H54 (cell line): ENCODE measurements around the gene SURF4.

Experiments
- DNase-seq: peaks from one replicate; pipeline ENCODE4 v3.0.0; 2011; ENCODE audit warnings: low spot score, mixed read lengths; ENCODE audit not compliant: insufficient read length
- FAIRE-seq: peaks from 3 replicates; lab custom pipeline; 2011; peaks lifted over from hg19 to GRCh38; lab: Jason Lieb, UNC
- POLR2A ChIP-seq: IDR thresholded peaks from 2 replicates; pipeline ENCODE4 v1.6.1; 2011; ENCODE audit warnings: low read depth, mild to moderate bottlenecking, low read length

SURF4 gene

GRCh38 chr9:133348718-133349573 is 26.9 kb downstream of the SURF4 start:
- DNase-seq (no peak), FAIRE-seq (no peak)
- no peak for TF ChIP-seq POLR2A

- FAIRE-seq (no peak), DNase-seq (peak; percentile 89)
- peak; percentile 95 for TF ChIP-seq POLR2A
These were observed 27.7 kb downstream of the SURF4 start, which contains the start of the genes MED22 and RPL7A for GRCh38 chr9:133347985-133348717. MED22 (minus strand) TSS chr9:133348131; CDS start chr9:133346662, 1,469 bp downstream. RPL7A (plus strand) TSS chr9:133348218; CDS start chr9:133348244, 26 bp downstream.

- peak; percentile 74 for DNase-seq
- no peak for TF ChIP-seq POLR2A
- no peak for FAIRE-seq
These were observed 28.3 kb downstream of the SURF4 start for GRCh38 chr9:133347515-133347984.

- TF ChIP-seq POLR2A, result no peak
- FAIRE-seq, result no peak
- no peak for DNase-seq
These were observed 29.7 kb downstream of the SURF4 start for GRCh38 chr9:133346021-133346785.

GRCh38 chr9:133345596-133345995 is 30.3 kb downstream of the SURF4 start:
- FAIRE-seq (no peak), DNase-seq (no peak)
- TF ChIP-seq POLR2A, result no peak

GRCh38 chr9:133344979-133345378 is 30.9 kb downstream of the SURF4 start:
- DNase-seq, result no peak
- TF ChIP-seq POLR2A, result no peak
- no peak for FAIRE-seq

GRCh38 chr9:133344071-133344470 is 31.8 kb downstream of the SURF4 start:
- FAIRE-seq (no peak), DNase-seq (no peak)

GRCh38 chr9:133342570-133342969 is 33.3 kb downstream of the SURF4 start:
- no peak for TF ChIP-seq POLR2A
- FAIRE-seq, result no peak
- no peak for DNase-seq

More at GRCh38 chr9:133344071-133344470, 31.8 kb downstream of the SURF4 start:
- TF ChIP-seq POLR2A, result no peak

- TF ChIP-seq POLR2A, result no peak
- FAIRE-seq, result no peak
- no peak for DNase-seq
These were observed 33.8 kb downstream of the SURF4 start for GRCh38 chr9:133342069-133342406.

- no peak for DNase-seq
- FAIRE-seq, result no peak
- no peak for TF ChIP-seq POLR2A
These were observed 34.3 kb downstream of the SURF4 start for GRCh38 chr9:133341369-133342068.

- FAIRE-seq (no peak), DNase-seq (no peak)
- no peak for TF ChIP-seq POLR2A
These were observed 34.9 kb downstream of the SURF4 start for GRCh38 chr9:133340916-133341315.

- FAIRE-seq (no peak), DNase-seq (no peak)
- TF ChIP-seq POLR2A, result no peak
These were observed 35.6 kb downstream of the SURF4 start for GRCh38 chr9:133340256-133340655.

- no peak for TF ChIP-seq POLR2A
These were observed 36.2 kb downstream of the SURF4 start for GRCh38 chr9:133339641-133340040.

More at GRCh38 chr9:133339641-133340040, 36.2 kb downstream of the SURF4 start:
- FAIRE-seq (no peak), DNase-seq (no peak)
